Fibroblast of lung (primary cell): ENCODE data around the gene FBLN1. TPM values are rescaled to one million over a fixed set of nuclear protein-coding genes. Genes with fewer than 3 reads are reported as not detected.
A peak's percentile ranks its signal among the peaks of the same experiment; 100 is the strongest.

Source experiments
- DNase-seq, 2 donors: peaks; one replicate each; pipeline versions ENCODE4 v3.0.0 to v3.0.0-alpha.2; 2010; ENCODE audit warnings: low read depth in 2 of 2
- H2AFZ ChIP-seq: 2 replicates; pipeline ENCODE4 v1.5.1; 2012; ENCODE audit warnings: low read length, control low read depth, inconsistent platforms
- H3K27ac ChIP-seq: 2 replicates; pipeline ENCODE4 v1.5.1; 2011; ENCODE audit warnings: low read length, control low read depth; ENCODE audit not compliant: insufficient read depth
- H3K27me3 ChIP-seq: 2 replicates; pipeline ENCODE4 v1.5.1; 2011; ENCODE audit warnings: mild to moderate bottlenecking, low read length; ENCODE audit not compliant: control insufficient read depth, insufficient read depth
- H3K36me3 ChIP-seq: 2 replicates; pipeline ENCODE4 v1.5.1; 2011; ENCODE audit warnings: low read length; ENCODE audit not compliant: control insufficient read depth, insufficient read depth
- H3K4me1 ChIP-seq: 2 replicates; pipeline ENCODE4 v1.5.1; 2011; ENCODE audit warnings: low read length; ENCODE audit not compliant: control insufficient read depth, insufficient read depth; ENCODE audit errors: extremely low read depth
- H3K4me2 ChIP-seq: 2 replicates; pipeline ENCODE4 v1.5.1; 2011; ENCODE audit warnings: low read length, control low read depth; ENCODE audit not compliant: insufficient read depth; ENCODE audit errors: extremely low read depth
- H3K4me3 ChIP-seq, 4 experiments: fragments of 200-600 bp in 1 of 4; sonication (generic) in 1 of 4; replicated peaks in 1 of 4; 2 replicates each; pipeline ENCODE4 v1.5.1; 2011 to 2016; ENCODE audit warnings: low read length in 4 of 4, low read depth in 3 of 4, mild to moderate bottlenecking in 3 of 4, control low read depth in 2 of 4, inconsistent platforms in 1 of 4, mixed read lengths in 1 of 4; ENCODE audit not compliant: insufficient read depth in 1 of 4; ENCODE audit errors: control extremely low read depth in 1 of 4
- H3K79me2 ChIP-seq: 2 replicates; pipeline ENCODE4 v1.5.1; 2012; ENCODE audit warnings: mild to moderate bottlenecking, low read length, inconsistent platforms; ENCODE audit not compliant: control insufficient read depth, insufficient read depth
- H3K9ac ChIP-seq: 2 replicates; pipeline ENCODE4 v1.5.1; 2011; ENCODE audit warnings: mild to moderate bottlenecking, low read length, control low read depth; ENCODE audit not compliant: insufficient read depth
- H3K9me3 ChIP-seq: 2 replicates; pipeline ENCODE4 v1.5.1; 2012; ENCODE audit warnings: low read depth, low read length; ENCODE audit not compliant: control insufficient read depth, insufficient read depth
- H4K20me1 ChIP-seq: 2 replicates; pipeline ENCODE4 v1.5.1; 2011; ENCODE audit warnings: low read length; ENCODE audit not compliant: control insufficient read depth, insufficient read depth; ENCODE audit errors: extremely low read depth
- EZH2 ChIP-seq: IDR thresholded peaks from 2 replicates; pipeline ENCODE4 v1.5.1; 2012; ENCODE audit warnings: low read length, control low read depth, mild to moderate bottlenecking; ENCODE audit errors: missing control alignments
- polyA plus RNA-seq, 2 donors: library from polyadenylated mRNA; depleted of rRNA in 1 of 2; stranded (reverse) in 1 of 2; unstranded in 1 of 2; fragments of >200 nt; gene quantifications; 2 replicates each; pipeline ENCODE4 v1.2.1, GENCODE V29; 2011 to 2012; ENCODE audit warnings: missing spikeins in 1 of 2
- total RNA-seq: library from RNA; depleted of rRNA; stranded (reverse); fragments of >200 nt; gene quantifications from 2 replicates; pipeline ENCODE4 v1.2.1, GENCODE V29; 2014
- TF ChIP-seq, protein P1 (sequence below), 2 donors: IDR thresholded peaks in 1 of 2; conservative IDR thresholded peaks in 1 of 2; 1 replicate in 1 of 2; 2 replicates in 1 of 2; pipeline ENCODE4 v1.5.1; 2011 to 2012; ENCODE audit warnings: low read length in 2 of 2, control low read depth in 1 of 2, inconsistent platforms in 1 of 2, low read depth in 1 of 2, mild to moderate bottlenecking in 1 of 2

The FBLN1 gene
- total and polyA plus RNA-seq, 2 donors (not counting 1 experiment from before 2014, with no cell fraction given), result 134 to 270 TPM

DNA sequence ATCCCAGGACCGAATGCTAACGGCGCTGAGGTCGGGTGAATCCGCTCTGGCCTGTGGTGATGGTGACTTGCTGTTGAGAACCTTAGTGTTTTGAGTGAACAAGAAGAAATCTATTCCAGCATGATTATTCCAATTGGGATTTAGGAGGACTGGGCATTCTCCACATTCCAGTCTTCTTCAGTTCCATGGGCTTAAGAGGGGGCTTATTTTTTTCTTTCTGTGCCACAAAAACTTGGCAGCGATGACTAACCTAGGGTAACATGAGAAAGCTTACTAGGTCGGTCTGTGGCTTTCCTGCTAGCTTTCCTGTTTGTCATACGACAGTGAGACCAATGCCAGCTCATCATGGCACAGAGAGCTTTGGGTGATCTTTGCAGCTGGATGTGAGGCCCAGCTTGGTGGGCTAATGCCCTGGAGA, 106.1 kb downstream of the FBLN1 start:
- H3K4me3 ChIP-seq, result no peak overlapping the region
- H3K27me3 ChIP-seq, result no peaks in the 10 kb centered on the region
- peak; percentile 43 to 98 for DNase-seq
- H3K4me1 ChIP-seq, result no peaks in the 10 kb centered on the region
- no peak overlapping the region for H3K27ac ChIP-seq
- H3K4me2 ChIP-seq, result no peak overlapping the region
- H3K36me3 ChIP-seq, result no peaks in the 10 kb centered on the region
- no peaks in the 10 kb centered on the region for H3K79me2 ChIP-seq
- TF ChIP-seq, protein P1, sequence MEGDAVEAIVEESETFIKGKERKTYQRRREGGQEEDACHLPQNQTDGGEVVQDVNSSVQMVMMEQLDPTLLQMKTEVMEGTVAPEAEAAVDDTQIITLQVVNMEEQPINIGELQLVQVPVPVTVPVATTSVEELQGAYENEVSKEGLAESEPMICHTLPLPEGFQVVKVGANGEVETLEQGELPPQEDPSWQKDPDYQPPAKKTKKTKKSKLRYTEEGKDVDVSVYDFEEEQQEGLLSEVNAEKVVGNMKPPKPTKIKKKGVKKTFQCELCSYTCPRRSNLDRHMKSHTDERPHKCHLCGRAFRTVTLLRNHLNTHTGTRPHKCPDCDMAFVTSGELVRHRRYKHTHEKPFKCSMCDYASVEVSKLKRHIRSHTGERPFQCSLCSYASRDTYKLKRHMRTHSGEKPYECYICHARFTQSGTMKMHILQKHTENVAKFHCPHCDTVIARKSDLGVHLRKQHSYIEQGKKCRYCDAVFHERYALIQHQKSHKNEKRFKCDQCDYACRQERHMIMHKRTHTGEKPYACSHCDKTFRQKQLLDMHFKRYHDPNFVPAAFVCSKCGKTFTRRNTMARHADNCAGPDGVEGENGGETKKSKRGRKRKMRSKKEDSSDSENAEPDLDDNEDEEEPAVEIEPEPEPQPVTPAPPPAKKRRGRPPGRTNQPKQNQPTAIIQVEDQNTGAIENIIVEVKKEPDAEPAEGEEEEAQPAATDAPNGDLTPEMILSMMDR (conservative IDR thresholded peaks at IDR 0.05 in 1 of 2, IDR thresholded peaks at IDR 0.05 in 1 of 2; ENCODE audit: low read depth in 1 of 2, low read length in 2 of 2), result no peak
- no peak for TF ChIP-seq EZH2
- no peak overlapping the region for H3K9ac ChIP-seq
- no peaks in the 10 kb centered on the region for H4K20me1 ChIP-seq
- no peak overlapping the region for H2AFZ ChIP-seq
- no peaks in the 10 kb centered on the region for H3K9me3 ChIP-seq

DNA sequence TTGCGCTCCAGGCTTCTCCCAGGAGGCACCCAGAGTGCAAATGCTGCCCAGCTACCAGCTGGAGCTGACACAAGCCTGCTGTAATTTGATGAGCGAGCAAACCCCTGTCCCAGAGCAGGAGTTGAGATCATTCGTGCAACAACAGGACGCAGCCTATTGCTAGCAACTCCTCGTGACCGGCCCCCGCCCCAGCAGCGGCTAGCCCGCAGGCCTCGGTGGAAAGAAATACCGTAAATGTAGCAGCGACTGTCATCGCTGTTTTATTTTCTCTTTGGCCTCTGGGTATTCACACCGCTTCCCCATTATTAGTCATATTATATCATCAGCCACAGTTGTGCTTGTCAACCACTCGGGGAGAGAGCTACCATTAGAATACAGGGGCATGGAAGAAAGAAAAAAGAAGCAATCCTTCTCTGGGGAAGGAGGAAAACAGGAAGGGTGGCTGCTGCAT, 109.8 kb downstream of the FBLN1 start:
- H3K4me3 ChIP-seq, result peak overlapping the region in 1 of 4 experiments; percentile 11
- no peak for TF ChIP-seq EZH2
- TF ChIP-seq, protein P1 (conservative IDR thresholded peaks at IDR 0.05 in 1 of 2, IDR thresholded peaks at IDR 0.05 in 1 of 2; ENCODE audit: low read depth in 1 of 2, low read length in 2 of 2), result no peak
- no peak overlapping the region for H3K9ac ChIP-seq
- peak overlapping the region; percentile 5 for H3K27ac ChIP-seq
- H3K27me3 ChIP-seq, result no peaks in the 10 kb centered on the region
- peak overlapping the region; percentile 66 for H3K4me2 ChIP-seq
- H3K36me3 ChIP-seq, result no peaks in the 10 kb centered on the region
- no peaks in the 10 kb centered on the region for H3K79me2 ChIP-seq
- H4K20me1 ChIP-seq, result no peaks in the 10 kb centered on the region
- peak; percentile 87 to 88 for DNase-seq
- H2AFZ ChIP-seq, result peak overlapping the region; percentile 45
- H3K4me1 ChIP-seq, result no peaks in the 10 kb centered on the region
- H3K9me3 ChIP-seq, result no peaks in the 10 kb centered on the region

DNA sequence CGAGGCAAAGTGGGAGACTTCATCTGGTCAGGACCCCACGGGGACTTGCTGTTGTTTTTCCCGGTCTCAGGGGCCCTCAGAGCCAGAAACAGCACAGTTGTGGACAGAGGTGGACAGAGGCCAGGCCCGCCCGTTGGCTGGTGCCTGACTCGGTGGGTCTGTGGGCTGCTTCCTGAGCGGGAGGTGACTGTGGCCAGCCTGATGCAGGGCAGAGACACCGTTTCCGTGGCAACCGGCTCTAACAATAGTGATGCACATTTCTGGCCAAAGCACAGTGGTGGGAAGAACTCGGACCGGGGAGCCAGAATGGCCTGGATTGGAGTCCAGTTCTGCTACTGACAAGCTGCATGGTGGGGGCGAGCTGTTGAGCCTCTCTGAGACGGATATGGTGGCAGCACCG, 110.3 kb downstream of the FBLN1 start:
- H4K20me1 ChIP-seq, result no peaks in the 10 kb centered on the region
- peak overlapping the region; percentile 5 for H3K27ac ChIP-seq
- TF ChIP-seq EZH2, result no peak
- TF ChIP-seq, protein P1 (conservative IDR thresholded peaks at IDR 0.05 in 1 of 2, IDR thresholded peaks at IDR 0.05 in 1 of 2; ENCODE audit: low read depth in 1 of 2, low read length in 2 of 2), result no peak
- no peaks in the 10 kb centered on the region for H3K79me2 ChIP-seq
- H3K27me3 ChIP-seq, result no peaks in the 10 kb centered on the region
- H3K36me3 ChIP-seq, result no peaks in the 10 kb centered on the region
- H3K4me3 ChIP-seq, result no peak overlapping the region
- peak overlapping the region; percentile 45 for H2AFZ ChIP-seq
- H3K9ac ChIP-seq, result no peak overlapping the region
- H3K9me3 ChIP-seq, result no peaks in the 10 kb centered on the region
- H3K4me2 ChIP-seq, result peak overlapping the region; percentile 66
- no peaks in the 10 kb centered on the region for H3K4me1 ChIP-seq
- peak in 1 of 2 donors; percentile 46 for DNase-seq
